Cardiac muscle cell (in vitro differentiated cells and primary cell): ENCODE measurements around the gene GFOD2. TPM values are rescaled to one million over a fixed set of nuclear protein-coding genes. Genes with fewer than 3 reads are reported as not detected.

Experiments
- DNase-seq, 2 donors: peaks; one replicate each; pipeline versions ENCODE4 v3.0.0 to v3.0.0-alpha.2; 2010 to 2017; ENCODE audit warnings: low read depth in 1 of 2, low spot score in 1 of 2
- H3K27ac ChIP-seq: fragments of 200-600 bp; sonication (generic); 2 replicates; pipeline ENCODE4 v1.5.1; 2016
- H3K27me3 ChIP-seq: fragments of 200-600 bp; sonication (generic); 2 replicates; pipeline ENCODE4 v1.6.0; 2016; ENCODE audit warnings: control low read depth
- H3K36me3 ChIP-seq: fragments of 200-600 bp; sonication (generic); 2 replicates; pipeline ENCODE4 v1.5.1; 2016; ENCODE audit warnings: control low read depth
- H3K4me1 ChIP-seq: fragments of 200-600 bp; sonication (generic); 2 replicates; pipeline ENCODE4 v1.8.1; 2017; ENCODE audit warnings: low read depth, mild to moderate bottlenecking, mixed run types
- H3K4me3 ChIP-seq: fragments of 200-600 bp; sonication (generic); 2 replicates; pipeline ENCODE4 v1.5.1; 2016; ENCODE audit warnings: mild to moderate bottlenecking
- H3K9me3 ChIP-seq: fragments of 200-600 bp; sonication (generic); 2 replicates; pipeline ENCODE4 v1.5.1; 2017; ENCODE audit warnings: low read depth, mild to moderate bottlenecking, control low read depth
- polyA plus RNA-seq: library from polyadenylated mRNA; unstranded; fragments of >200 nt; fragmentation: Nextera tagmentation; extraction: Ambion mirVana; gene quantifications from 2 replicates; pipeline ENCODE4 v1.2.1, GENCODE V29; 2016
- total RNA-seq: library from RNA; depleted of rRNA; stranded (reverse); fragments of >200 nt; gene quantifications from 2 replicates; pipeline ENCODE4 v1.2.3, GENCODE V29; 2016
- TF ChIP-seq, protein P1 (sequence below): IDR thresholded peaks from 2 replicates; pipeline ENCODE4 v1.5.1; 2012; ENCODE audit warnings: low read depth, mild to moderate bottlenecking, low read length

Gene GFOD2
- total and polyA plus RNA-seq, 2 experiments from 2014 or later = 5.6 to 5.9 TPM

DNA sequence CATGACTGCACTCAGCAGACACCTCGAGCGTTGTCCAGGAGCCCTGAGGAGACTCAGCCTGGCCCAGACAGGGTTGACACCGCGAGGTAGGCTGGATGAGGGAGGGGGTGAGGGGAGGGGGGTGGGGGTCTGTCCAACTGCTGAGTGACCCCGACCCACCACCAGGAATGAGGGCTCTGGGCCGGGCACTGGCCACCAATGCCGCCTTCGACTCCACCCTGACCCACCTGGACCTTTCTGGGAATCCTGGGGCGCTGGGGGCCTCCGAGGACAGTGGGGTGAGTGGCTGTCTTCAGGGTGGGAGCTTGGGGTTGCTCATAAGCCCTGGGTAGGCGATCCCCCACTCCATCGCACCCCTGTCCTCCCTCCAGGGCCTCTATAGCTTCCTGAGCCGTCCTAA lies 71.4 kb downstream of the GFOD2 start:
- no peak overlapping the region for H3K27ac ChIP-seq
- no peaks in the 10 kb centered on the region for H3K4me1 ChIP-seq
- peaks cover 95% of the 10 kb centered on the region for H3K27me3 ChIP-seq
- H3K36me3 ChIP-seq = no peaks in the 10 kb centered on the region
- TF ChIP-seq, protein P1, sequence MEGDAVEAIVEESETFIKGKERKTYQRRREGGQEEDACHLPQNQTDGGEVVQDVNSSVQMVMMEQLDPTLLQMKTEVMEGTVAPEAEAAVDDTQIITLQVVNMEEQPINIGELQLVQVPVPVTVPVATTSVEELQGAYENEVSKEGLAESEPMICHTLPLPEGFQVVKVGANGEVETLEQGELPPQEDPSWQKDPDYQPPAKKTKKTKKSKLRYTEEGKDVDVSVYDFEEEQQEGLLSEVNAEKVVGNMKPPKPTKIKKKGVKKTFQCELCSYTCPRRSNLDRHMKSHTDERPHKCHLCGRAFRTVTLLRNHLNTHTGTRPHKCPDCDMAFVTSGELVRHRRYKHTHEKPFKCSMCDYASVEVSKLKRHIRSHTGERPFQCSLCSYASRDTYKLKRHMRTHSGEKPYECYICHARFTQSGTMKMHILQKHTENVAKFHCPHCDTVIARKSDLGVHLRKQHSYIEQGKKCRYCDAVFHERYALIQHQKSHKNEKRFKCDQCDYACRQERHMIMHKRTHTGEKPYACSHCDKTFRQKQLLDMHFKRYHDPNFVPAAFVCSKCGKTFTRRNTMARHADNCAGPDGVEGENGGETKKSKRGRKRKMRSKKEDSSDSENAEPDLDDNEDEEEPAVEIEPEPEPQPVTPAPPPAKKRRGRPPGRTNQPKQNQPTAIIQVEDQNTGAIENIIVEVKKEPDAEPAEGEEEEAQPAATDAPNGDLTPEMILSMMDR = no peak
- DNase-seq = no peak
- no peak overlapping the region for H3K4me3 ChIP-seq
- H3K9me3 ChIP-seq = no peaks in the 10 kb centered on the region

DNA sequence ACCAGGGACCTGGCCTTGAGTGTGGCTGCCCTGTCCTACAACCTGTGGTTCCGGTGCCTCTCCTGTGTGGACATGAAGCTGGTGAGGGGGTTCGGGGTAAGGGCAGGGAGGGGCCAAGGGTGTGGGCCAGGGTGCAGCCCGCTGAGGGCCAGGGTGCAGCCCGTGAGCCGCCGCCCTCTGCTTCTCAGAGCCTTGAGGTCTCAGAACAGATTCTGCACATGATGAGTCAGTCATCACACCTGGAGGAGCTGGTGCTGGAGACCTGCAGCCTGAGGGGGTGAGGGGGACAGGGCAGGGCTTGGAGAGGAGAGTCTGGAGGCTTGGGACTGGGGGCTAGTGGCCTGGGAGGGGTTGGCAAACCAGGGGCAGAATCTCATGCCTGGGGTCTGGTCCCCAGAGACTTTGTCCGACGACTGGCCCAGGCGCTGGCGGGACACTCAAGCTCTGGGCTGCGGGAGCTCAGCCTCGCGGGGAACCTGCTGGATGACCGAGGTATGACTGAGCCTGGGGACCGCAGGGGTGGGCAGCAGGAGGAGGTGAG lies 71.9 kb downstream of the GFOD2 start:
- DNase-seq = no peak
- H3K27me3 ChIP-seq = peaks cover 95% of the 10 kb centered on the region
- H3K4me3 ChIP-seq = no peak overlapping the region
- H3K9me3 ChIP-seq = no peaks in the 10 kb centered on the region
- H3K4me1 ChIP-seq = no peaks in the 10 kb centered on the region
- TF ChIP-seq, protein P1 = no peak
- H3K36me3 ChIP-seq = no peaks in the 10 kb centered on the region
- no peak overlapping the region for H3K27ac ChIP-seq

DNA sequence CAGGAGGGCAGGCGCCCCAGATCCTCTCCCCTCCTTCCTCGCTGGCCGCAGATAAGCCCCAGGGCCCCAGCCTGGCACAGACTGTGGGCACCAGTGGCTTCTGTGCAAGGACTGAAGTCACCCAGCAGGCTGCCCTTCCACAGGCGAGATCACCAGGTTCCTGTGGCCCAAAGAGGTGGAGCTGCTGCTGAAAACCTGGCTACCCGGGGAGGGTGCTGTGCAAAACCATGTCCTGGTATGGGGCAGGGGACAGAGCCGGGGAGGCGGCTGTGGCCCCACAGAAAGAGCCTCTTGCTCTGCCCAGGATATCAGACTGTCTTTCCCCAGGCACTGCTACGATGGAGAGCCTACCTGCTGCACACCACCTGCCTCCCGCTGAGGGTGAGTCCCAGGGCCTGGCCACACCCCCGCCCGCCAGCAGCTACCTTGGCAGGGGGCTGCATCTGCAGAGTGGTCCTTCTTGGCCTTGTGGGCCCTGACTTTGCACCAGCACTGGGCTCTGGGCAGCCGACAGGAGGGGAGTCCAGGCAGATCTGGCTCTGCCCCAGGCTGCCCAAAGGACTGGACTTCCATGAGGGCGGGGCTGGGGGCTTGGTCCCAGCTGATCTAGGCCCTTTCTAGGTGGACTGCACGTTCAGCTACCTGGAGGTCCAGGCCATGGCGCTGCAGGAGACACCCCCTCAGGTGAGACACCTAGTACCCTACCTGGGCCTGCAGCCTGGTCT lies 73.6 kb downstream of the GFOD2 start:
- peaks cover 79% of the 10 kb centered on the region for H3K27me3 ChIP-seq
- TF ChIP-seq, protein P1 = no peak
- no peak overlapping the region for H3K4me3 ChIP-seq
- H3K36me3 ChIP-seq = no peaks in the 10 kb centered on the region
- no peaks in the 10 kb centered on the region for H3K9me3 ChIP-seq
- H3K27ac ChIP-seq = no peak overlapping the region
- no peaks in the 10 kb centered on the region for H3K4me1 ChIP-seq
- DNase-seq = no peak

DNA sequence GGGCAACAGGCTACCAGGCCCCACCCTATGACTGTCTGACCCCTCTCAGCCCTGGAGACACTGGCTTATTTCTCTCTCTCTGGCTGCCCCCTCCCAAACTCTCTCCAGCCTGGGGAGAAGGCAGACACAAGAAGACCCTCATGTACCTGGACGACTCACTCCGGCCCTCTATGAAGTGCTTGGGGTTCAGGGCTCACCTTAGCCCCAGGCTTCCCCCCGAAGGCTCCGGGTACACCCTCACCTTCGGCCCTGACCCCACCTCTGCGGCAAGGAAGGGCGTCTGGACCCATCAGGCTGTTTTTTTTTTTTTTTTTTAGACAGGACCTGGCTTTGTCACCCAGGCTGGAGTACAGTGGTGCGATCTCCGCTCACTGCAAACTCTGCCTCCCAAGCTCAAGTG lies 75.1 kb downstream of the GFOD2 start:
- TF ChIP-seq, protein P1 = no peak
- no peak overlapping the region for H3K27ac ChIP-seq
- H3K4me3 ChIP-seq = no peak overlapping the region
- peaks cover 64% of the 10 kb centered on the region for H3K27me3 ChIP-seq
- H3K4me1 ChIP-seq = no peaks in the 10 kb centered on the region
- no peaks in the 10 kb centered on the region for H3K36me3 ChIP-seq
- DNase-seq = no peak
- no peaks in the 10 kb centered on the region for H3K9me3 ChIP-seq

DNA sequence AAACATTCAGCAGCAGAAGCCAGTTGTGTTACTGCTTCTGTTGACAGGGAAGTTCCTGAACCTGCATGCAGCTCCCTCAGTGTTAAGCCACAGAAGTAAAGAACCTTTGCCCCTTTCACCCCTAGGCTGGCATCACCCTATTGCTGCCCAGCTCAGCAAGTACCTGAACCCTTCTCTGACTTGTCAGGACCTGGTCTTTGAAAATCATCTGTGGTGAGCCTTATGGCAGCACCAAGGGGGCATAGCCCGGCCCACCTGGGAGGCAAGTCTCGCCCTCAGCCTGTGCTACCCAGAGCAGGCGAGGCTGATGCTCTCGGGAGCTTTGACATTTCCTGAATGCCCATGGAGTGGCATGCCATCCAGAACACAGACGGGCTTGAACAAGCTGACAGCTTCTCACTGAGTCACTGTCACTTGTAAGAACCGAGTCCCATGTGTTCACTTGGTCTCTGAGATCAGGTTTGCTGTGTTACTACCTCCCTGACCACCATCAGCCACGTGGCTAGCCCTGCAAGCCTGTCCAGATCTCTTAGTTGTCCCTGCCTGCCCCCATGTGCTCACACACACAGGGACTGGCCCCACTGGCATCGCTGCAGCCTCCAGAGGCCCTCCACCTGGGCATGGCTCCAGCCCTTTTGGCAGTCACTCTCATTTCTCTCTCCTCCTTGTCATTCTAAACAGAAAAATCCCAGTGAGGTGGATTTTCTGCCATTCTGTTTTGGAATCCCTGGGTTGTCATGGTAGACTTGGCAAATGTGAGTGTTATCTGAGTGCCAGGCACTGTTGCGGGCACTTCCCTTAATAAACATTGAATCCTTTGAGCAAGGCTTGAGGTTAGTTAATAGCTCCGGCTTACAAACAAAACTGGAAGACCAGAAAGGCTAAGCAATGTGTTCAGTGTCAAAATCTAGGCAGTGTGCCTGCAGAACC lies 77.1 kb downstream of the GFOD2 start:
- no peak overlapping the region for H3K4me3 ChIP-seq
- H3K9me3 ChIP-seq = no peaks in the 10 kb centered on the region
- DNase-seq = peak in 1 of 2 donors; percentile 60
- peaks cover 16% of the 10 kb centered on the region for H3K36me3 ChIP-seq
- TF ChIP-seq, protein P1 = no peak
- no peak overlapping the region for H3K27ac ChIP-seq
- no peaks in the 10 kb centered on the region for H3K4me1 ChIP-seq
- peaks cover 44% of the 10 kb centered on the region for H3K27me3 ChIP-seq
